HL-60 (cell line): ENCODE measurements around the gene SLC9B1.
A peak's percentile ranks its signal among the peaks of the same experiment; 100 is the strongest.

Experiments used
- DNase-seq, 2 experiments: peaks; one replicate each; pipeline ENCODE4 v3.0.0-alpha.2; 2010 to 2020; ENCODE audit warnings: low read depth in 1 of 2, low spot score in 1 of 2
- H3K27ac ChIP-seq: fragments of 250-450 bp; sonication (Bioruptor Pico); replicated peaks from 2 replicates; pipeline ENCODE4 v1.5.1; 2020; ENCODE audit warnings: mild to moderate bottlenecking, moderate library complexity
- H3K27me3 ChIP-seq: fragments of 250-450 bp; sonication (Bioruptor Pico); 2 replicates; pipeline ENCODE4 v1.5.1; 2021; ENCODE audit warnings: mild to moderate bottlenecking, moderate library complexity; ENCODE audit not compliant: insufficient read depth, poor library complexity, severe bottlenecking
- H3K4me3 ChIP-seq: replicated peaks from 2 replicates; pipeline ENCODE4 v1.5.1; 2011; ENCODE audit warnings: mild to moderate bottlenecking, control low read depth, low read length; ENCODE audit not compliant: insufficient read depth
- GABPA ChIP-seq: IDR thresholded peaks from 2 replicates; pipeline ENCODE4 v1.6.1; 2012; ENCODE audit warnings: low read depth
- POLR2AphosphoS5 ChIP-seq: IDR thresholded peaks from 2 replicates; pipeline ENCODE4 v1.6.1; 2012; ENCODE audit warnings: low read depth
- SPI1 ChIP-seq: IDR thresholded peaks from 2 replicates; pipeline ENCODE4 v1.6.1; 2012; ENCODE audit warnings: low read depth, mild to moderate bottlenecking, borderline replicate concordance
- TF ChIP-seq, protein P1 (sequence below): IDR thresholded peaks from one replicate; pipeline ENCODE4 v1.5.1; 2011; ENCODE audit warnings: low read length, control low read depth, inconsistent platforms; ENCODE audit not compliant: insufficient read depth
- TF ChIP-seq, protein P2 (sequence below): IDR thresholded peaks from 2 replicates; pipeline ENCODE4 v1.6.1; 2012; ENCODE audit warnings: low read depth; ENCODE audit not compliant: insufficient replicate concordance

Gene SLC9B1

DNA sequence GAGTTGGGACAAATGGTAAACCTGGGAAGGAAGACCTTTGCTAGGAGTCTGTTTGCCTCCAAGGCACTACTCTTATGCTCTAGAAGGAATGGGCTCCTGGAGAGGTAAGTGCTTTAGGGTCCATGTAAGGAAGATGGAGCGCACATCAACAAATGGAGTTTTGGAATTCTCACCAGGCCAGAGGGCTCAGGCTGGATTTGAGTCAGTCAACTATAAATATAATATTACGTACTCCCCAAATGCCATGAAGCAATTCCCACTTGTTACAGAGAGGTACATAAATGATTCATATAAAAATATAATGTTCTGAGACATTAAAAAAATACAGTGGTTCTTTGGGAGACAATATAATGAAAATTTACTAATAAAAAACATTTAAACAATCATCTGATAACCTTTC lies 1.6 kb upstream of the SLC9B1 start:
- Histone ChIP-seq H3K4me3 (no peak overlapping the region), H3K27me3 (no peaks in the 10 kb centered on the region), H3K27ac (no peak overlapping the region)
- TF ChIP-seq, protein P1, sequence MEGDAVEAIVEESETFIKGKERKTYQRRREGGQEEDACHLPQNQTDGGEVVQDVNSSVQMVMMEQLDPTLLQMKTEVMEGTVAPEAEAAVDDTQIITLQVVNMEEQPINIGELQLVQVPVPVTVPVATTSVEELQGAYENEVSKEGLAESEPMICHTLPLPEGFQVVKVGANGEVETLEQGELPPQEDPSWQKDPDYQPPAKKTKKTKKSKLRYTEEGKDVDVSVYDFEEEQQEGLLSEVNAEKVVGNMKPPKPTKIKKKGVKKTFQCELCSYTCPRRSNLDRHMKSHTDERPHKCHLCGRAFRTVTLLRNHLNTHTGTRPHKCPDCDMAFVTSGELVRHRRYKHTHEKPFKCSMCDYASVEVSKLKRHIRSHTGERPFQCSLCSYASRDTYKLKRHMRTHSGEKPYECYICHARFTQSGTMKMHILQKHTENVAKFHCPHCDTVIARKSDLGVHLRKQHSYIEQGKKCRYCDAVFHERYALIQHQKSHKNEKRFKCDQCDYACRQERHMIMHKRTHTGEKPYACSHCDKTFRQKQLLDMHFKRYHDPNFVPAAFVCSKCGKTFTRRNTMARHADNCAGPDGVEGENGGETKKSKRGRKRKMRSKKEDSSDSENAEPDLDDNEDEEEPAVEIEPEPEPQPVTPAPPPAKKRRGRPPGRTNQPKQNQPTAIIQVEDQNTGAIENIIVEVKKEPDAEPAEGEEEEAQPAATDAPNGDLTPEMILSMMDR = no peak
- TF ChIP-seq POLR2AphosphoS5 (no peak), GABPA (no peak), SPI1 (no peak)
- TF ChIP-seq, protein P2, sequence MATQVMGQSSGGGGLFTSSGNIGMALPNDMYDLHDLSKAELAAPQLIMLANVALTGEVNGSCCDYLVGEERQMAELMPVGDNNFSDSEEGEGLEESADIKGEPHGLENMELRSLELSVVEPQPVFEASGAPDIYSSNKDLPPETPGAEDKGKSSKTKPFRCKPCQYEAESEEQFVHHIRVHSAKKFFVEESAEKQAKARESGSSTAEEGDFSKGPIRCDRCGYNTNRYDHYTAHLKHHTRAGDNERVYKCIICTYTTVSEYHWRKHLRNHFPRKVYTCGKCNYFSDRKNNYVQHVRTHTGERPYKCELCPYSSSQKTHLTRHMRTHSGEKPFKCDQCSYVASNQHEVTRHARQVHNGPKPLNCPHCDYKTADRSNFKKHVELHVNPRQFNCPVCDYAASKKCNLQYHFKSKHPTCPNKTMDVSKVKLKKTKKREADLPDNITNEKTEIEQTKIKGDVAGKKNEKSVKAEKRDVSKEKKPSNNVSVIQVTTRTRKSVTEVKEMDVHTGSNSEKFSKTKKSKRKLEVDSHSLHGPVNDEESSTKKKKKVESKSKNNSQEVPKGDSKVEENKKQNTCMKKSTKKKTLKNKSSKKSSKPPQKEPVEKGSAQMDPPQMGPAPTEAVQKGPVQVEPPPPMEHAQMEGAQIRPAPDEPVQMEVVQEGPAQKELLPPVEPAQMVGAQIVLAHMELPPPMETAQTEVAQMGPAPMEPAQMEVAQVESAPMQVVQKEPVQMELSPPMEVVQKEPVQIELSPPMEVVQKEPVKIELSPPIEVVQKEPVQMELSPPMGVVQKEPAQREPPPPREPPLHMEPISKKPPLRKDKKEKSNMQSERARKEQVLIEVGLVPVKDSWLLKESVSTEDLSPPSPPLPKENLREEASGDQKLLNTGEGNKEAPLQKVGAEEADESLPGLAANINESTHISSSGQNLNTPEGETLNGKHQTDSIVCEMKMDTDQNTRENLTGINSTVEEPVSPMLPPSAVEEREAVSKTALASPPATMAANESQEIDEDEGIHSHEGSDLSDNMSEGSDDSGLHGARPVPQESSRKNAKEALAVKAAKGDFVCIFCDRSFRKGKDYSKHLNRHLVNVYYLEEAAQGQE = no peak
- no peak for DNase-seq

DNA sequence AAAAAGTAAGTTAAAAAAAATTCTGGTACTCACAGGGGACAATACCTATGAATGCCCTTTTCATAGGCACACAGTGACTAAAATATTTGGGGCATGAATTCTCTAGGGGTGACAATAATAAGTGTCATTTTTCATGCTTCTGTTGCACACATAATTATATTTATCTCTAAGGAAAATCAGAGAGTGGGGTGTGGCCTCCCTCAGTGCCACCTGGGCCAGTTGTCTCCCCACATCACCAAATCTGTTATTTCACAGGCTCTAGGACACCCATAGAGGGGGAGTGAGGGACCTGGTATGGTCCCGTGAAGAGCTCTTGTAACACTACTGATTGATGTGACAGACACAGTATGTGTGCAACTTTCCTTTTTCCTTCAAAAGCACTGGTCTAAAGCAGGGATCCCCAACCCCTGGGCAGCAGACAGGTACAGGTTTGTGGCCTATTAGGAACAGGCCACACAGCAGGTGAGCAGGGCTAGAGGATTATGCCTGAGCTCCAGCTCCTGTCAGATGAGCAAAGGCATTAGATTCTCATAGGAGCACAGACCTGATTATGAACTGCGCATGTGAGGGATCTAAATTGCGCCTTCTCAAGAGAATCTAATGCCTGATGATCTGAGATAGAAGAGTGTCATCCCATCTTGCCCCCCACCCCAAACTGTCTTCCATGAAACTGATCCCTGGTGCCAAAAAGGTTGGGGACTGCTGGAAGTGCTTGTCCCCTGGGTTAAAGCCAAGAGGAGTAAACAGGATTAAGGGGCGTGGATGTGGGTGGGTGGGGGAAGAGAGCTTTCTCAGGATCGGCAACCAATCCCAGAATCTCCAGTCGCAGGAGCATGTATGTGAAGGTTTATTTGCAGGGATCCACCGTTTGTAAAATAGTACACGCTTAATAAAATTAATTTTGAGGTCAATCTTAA lies 856 bp downstream of the SLC9B1 start:
- H3K4me3 ChIP-seq = peak overlapping the region; percentile 57
- H3K27me3 ChIP-seq = no peaks in the 10 kb centered on the region
- no peak for DNase-seq
- TF ChIP-seq POLR2AphosphoS5 = no peak
- TF ChIP-seq, protein P1 = no peak
- TF ChIP-seq SPI1 = no peak
- TF ChIP-seq, protein P2 = no peak
- no peak for TF ChIP-seq GABPA
- peak overlapping the region; percentile 68 for H3K27ac ChIP-seq

DNA sequence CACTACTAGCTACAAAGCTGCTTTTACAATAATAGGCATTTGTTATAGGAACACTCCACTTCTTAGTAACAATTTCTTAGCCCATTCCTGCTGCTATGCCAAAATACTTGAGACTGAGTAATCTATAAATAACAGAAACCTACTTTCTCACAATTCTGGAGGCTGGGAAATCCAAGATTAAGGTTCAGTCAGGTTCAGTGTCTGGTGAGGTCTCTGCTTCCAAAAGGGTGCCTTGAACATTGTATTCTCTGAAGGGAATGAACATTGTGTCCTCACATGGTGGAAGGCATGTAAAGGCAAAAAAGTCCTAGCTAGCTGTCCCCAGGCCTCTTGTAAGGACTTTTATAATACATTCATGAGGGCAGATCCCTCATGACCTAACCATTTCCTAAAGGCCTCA lies 7.0 kb downstream of the SLC9B1 start:
- no peak overlapping the region for H3K4me3 ChIP-seq
- TF ChIP-seq SPI1 = no peak
- TF ChIP-seq, protein P2 = no peak
- TF ChIP-seq, protein P1 = no peak
- no peak for TF ChIP-seq POLR2AphosphoS5
- TF ChIP-seq GABPA = no peak
- H3K27me3 ChIP-seq = no peaks in the 10 kb centered on the region
- no peak for DNase-seq
- no peak overlapping the region for H3K27ac ChIP-seq
